Stimulated activated CD8-positive, alpha-beta memory T cell treated with anti-CD3 and anti-CD28 coated beads, Interleukin-7, amount 100 ng/mL, for 24 hours (primary cell): Measurements from ENCODE around the gene QPCT.
"Not testable (repeated sequence)": the region's sequence is repeated elsewhere in the genome, so short reads cannot be mapped to it uniquely, and the experiment has no call there.

Experiments
- DNase-seq: peaks from one replicate; pipeline ENCODE4 v3.0.0-alpha.2; 2020; ENCODE audit warnings: low read depth

Gene QPCT

GRCh38 chr2:37358466-37358865 is 14.0 kb downstream of the QPCT start:
- DNase-seq, result no peak

GRCh38 chr2:37361216-37361815 is 16.9 kb downstream of the QPCT start:
- no peak for DNase-seq

DNA sequence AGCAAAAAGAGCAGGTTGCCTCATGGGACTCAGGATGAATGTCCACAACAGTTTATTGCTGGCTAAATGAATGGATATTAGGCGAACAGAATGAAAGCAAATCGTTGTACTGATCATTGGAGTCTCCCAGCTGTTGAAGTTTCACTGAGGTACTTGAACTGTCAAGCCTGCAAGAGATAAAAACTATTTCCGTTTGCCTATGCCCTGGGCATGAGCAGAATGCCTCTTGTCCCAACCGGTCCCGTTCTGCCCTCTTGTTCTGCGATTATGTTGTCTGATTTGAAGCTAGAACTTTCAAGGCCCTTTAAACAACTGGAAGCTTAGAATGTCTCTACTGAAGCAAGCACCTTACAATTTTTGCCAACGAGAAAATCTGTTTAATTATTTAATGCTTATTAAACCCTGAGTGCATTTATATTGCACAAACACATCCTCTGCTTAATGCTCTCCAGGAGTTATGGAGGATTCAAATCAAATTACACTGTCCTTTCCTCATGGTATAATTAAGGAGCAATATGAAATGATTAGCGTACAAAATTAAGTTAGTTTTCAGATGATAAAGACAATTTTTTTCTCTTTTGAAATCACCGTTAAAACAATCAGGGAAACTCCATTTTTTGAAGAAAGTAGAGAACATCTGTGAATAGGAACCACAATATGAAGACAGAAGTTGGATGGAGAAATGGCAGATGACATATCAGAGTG is 17.7 kb downstream of the QPCT start:
- DNase-seq, result no peak

DNA sequence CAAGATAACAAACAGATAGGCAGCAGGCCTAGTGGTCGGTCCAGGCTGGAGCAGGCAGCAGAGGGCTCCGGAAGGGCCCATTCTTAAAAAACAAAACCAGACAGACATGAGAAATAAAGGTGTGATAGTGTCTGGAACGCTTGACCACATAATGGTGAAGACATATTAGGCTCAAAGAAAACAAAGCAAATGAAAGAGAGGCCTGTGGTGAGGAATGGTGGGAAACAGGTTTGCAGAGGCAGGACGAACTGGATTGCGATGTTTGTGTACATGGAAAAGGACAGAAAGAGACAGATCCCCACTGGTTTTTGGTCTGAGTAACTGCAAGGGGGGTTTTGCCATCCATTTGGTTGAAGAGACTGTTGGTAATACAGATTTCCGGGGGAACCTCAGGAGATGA is 19.9 kb downstream of the QPCT start:
- DNase-seq, result no peak

DNA sequence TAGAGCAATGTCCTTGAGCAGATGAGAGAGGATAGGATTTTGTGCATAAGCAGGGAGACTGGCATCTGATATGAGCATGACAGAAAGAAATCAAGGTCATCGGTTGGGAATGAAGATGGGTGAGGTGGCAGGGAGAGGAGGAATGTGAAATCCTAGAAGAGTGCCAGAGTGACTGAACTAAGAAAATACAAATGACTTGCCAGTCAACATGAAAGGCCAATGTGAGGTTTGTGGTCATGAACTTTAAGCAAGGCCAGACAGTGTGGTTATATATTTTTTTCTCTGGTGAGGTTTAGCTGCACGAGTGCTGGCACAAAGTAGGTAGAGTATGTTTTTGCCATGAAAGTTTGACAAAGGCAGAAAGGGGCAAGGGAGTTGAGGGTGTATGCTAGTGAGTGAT is 21.2 kb downstream of the QPCT start:
- no peak for DNase-seq

GRCh38 chr2:37366773-37367172 is 22.3 kb downstream of the QPCT start:
- DNase-seq, result no peak

DNA sequence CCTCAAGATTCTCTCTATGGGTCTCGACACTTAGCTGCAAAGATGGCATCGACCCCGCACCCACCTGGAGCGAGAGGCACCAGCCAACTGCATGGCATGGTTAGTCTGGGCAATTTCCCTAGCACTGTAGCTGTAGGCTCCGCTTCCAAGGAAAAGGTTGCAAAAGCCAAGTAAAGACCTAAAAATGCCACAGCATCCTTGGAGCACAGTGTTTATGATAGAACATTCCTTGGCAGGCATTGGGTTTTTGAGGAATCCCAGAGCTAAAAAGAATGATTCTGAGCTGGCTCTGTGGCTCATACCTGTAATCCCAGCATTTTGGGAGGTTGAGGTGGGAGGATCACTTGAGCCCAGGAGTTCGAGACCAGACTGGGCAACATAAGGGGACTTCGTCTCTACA is 22.9 kb downstream of the QPCT start:
- no peak for DNase-seq

DNA sequence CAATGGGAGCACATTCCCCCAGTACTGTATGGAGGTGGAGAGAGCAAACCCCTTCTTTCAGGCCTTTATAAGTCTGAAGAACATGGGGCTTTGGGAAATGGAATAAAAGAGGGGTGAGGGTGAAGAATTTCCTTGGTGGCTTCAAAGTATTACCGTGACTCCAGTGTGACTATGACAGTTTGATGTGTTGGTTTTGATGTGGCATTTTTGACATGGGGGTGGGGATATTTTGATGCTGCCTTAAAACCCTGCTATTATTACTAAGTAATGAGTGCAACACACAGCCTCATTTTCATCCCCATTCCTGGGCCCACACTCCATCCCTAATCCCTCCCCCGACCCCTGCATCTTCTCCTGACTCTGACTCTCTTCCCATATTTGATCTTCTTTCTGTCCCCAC is 23.6 kb downstream of the QPCT start:
- no peak for DNase-seq

DNA sequence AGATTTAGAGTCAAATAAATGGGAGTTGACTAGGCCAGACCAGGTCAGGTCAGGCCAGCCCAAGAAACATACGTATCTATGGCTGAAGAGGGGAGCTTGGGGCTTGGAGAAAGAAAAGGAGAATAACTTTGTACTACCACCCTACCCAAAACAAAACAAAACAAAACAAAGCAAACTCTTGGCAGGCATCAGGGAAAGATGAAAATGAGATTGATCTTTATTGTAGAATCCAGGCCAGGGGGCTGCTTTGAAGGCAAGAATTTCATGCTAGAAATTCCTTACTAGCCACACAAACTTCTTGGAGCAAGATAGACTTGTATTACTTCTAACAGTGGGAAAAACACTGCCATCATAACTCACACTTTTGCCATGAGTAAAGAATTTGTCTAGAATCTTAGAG is 26.2 kb downstream of the QPCT start:
- DNase-seq, result no peak

- no peak for DNase-seq
Measured at GRCh38 chr2:37372000-37372399, 27.6 kb downstream of the QPCT start.

GRCh38 chr2:37375741-37376288 is 31.4 kb downstream of the QPCT start:
- DNase-seq, result no peak

GRCh38 chr2:37376421-37377186 is 32.2 kb downstream of the QPCT start:
- no peak for DNase-seq

GRCh38 chr2:37377187-37377532 is 32.7 kb downstream of the QPCT start:
- DNase-seq, result no peak

DNA sequence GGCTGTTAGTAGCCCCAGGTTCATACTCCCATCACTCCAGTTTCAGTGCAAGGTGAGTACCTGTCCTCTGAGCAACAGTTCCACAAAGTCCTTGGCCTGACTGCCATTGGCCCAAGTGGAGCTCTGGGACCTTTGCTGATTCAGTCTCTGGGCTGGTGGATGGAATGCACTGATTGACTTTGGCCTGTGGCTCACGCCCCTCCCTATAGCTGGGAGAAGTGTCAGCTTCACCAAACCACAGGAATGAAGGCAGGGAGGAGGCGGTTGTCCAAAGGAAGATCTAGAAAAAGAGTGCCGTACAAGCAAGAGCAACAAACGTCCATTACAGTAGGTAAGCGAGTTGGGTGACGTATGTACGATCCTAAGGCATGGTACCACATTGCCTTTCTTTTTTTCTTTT is 34.0 kb downstream of the QPCT start:
- no peak for DNase-seq

DNA sequence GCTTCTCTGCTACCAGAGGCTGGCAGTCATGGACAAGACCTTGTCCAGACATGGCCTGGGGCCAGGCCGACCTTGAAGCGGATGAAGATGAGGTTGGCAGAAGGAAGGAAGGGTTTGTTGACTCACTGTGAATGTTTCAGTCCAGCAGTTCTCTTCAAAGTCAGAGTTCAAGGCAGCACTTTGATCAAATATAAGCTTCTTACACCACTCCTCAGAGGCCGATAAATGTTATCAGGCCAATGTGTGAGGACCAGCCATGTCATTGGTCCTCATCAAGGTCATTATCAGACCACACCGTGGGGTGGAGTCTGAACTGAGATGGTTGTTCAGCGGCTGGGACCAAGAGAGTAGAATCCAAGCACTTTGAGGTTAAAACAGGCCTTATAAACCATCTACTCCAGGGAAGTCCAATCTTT is 35.5 kb downstream of the QPCT start:
- DNase-seq, result no peak

DNA sequence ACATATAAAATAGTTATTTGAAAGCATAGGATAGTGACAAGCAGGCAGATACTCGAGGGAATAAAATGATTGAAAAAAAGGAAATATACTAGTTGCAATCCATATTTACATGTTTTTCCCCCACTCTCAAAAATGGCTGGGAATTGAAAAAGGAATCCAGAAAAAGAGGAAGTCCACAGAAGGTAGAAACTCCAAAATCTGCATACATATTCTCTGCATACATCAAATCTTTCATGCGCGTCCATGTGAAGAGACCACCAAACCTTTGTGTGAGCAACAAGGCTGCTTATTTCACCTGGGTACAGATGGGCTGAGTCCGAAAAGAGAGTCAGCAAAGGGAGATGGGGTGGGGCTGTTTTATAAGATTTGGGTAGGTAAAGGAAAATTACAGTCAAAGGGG is 36.4 kb downstream of the QPCT start:
- not testable (repeated sequence) for DNase-seq

DNA sequence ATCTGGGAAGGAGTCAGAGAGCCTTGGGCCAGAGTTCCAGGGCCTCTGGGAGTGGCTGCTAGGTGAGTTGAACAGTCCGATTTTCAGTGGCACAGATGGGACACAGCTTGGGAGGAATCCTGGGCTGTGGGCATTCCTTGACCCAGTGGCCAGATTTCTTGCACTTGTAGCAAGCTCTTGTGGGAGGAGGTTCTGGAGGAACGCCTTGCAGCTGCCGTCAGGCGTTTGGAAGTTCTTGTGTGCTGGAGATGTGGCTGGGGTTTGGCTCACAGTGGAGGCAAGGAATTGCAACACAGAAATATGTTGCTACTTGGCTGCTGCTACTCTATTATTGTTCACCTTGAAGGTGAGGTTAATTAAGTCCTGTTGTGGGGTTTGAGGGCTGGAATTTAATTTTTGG is 39.8 kb downstream of the QPCT start:
- DNase-seq, result not testable (repeated sequence)

DNA sequence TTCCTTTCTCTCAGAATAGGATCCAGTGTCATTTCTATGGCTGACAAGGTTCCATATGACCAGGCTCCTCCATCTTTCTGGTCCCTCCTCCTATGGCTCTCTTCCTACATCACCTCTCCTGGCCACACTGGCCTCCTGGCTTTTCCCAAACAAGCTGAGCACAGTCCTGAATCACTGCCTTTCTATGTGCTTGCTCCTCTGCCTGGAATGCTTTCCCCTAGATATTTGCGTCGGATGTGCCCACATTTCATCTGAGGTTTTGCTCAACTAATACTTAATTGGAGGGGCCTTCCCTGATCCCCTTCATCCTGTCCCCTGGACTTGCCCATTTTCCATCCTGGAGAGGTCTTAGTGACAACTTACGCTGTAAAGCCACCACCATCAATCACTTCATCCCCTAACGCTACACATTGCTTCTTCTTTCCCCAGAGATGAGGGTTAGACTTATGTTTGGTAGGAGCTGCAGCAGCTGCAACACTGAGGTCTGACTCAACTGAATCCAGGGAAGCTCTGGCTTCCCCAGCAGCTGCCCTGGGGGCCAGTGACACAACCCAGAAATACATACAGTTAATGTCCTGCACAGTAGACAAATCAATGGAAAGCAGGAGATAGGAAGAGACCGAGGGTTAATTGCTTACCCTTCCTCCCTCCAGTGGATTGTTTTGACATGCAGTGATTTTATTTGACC is 42.9 kb downstream of the QPCT start:
- no peak for DNase-seq

- DNase-seq, result no peak
Measured at GRCh38 chr2:37388074-37388473, 43.6 kb downstream of the QPCT start.

DNA sequence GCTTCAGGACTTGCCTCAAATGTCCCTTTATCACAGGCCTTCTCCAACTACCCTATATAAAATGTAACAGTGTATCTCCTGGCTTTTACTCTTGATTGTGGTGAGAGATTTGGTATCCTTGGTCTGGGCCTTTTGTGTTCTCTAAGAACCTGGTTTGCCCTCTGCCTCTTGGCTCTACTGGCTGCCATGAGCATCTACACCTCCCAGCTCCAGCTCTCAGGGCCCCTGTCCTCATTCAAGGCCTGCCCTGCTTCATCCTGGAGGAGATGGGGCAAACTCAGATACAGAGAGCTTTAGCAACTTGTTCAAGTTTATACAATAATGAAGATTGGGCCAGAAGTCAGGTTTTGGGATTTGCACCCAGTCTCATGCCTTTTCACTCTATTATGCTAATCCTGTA is 45.0 kb downstream of the QPCT start:
- DNase-seq, result no peak

DNA sequence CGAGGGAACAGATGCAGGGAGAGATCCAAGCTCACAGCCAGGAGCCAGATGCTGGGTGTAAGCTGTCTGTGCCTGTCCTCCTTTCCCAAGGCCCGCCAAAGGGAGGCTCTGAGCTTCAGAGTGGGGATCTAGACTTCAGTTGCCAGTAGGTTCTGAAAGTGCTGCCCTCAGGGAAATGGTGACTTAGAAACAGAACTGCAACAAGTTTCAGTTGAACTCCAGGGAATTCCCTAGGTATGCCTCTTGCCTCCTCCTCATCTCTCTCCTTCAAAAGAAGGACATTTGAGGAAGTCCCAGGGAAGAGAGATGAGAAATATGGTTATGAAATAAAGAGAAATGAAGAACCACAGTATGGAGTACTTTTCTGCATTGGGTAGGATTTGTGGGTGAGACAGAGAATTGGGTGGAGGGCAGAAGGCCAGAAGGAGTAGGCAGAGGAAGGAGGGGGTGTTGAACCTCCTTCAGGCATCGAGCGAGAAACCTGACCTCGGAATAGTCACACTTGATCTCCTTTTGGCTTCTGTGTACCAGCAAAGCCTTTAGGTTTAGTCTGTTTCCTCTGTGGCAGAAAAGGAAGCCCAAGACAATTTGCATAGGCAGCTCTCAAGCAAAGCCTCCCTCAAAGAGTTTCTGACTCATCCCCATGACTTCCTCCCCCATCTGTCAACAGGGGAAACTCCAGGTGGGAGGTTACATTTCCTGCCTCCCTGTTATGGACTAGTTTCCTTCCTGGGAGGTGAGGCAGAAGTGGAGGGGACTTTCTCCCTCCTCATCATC is 45.7 kb downstream of the QPCT start:
- DNase-seq, result peak; percentile 26

DNA sequence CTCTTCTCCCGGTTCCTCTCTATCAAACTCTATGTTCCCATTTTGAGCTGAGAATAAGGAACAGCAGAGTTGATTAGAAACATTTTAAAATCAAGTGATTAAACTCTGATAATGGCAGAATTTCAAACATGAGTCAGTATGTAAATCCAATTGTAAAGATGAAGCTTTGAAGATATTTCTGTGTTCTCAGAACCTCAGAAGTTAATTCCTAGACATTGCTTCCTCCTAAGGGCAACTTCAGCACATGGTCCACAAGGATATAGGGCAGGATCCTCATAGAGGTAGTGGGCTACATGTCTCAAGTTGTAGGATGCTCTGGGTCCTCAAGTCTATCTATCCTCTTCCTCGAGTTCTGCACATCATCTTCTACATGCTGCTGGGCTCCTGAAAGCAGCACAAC is 46.3 kb downstream of the QPCT start:
- no peak for DNase-seq
